Endothelial cell of hepatic sinusoid (primary cell): ENCODE results near the gene DIO1.

ENCODE experiments used
- in situ Hi-C: cut with HindIII; loops from 2 replicates; pipeline ENCODE4 v1.10.0; 2017; ENCODE audit warnings: low sequenced_read_pairs

Gene DIO1

GRCh38 chr1:53959664-53960250, 65.8 kb downstream of the DIO1 start:
- in situ Hi-C loops: no loop called here
